Activated T-helper 1 cell treated with anti-CD3 and anti-CD28 coated beads, Interleukin-12 subunit alpha, Interleukin-12 subunit beta, Interleukin-2, Interleukin-4 antibody, amounts not matched to agents 30 ng/mL and 10 ng/mL and 1 ng/mL, durations not matched to agents 14 hours and 24 hours and 36 hours (primary cell): ENCODE results near the gene CACNG3. TPM values are rescaled to one million over a fixed set of nuclear protein-coding genes. Genes with fewer than 3 reads are reported as not detected.

Experiments used
- DNase-seq: peaks from one replicate; pipeline ENCODE4 v3.0.0; 2021; ENCODE audit warnings: low spot score
- H3K27ac Mint-ChIP-seq: one replicate; pipeline ENCODE4 v1.8.0; 2021; ENCODE audit warnings: mild to moderate bottlenecking, mixed read lengths
- H3K27me3 Mint-ChIP-seq: one replicate; pipeline ENCODE4 v1.8.0; 2022; ENCODE audit warnings: mild to moderate bottlenecking, moderate library complexity, mixed read lengths; ENCODE audit not compliant: insufficient read depth
- H3K36me3 Mint-ChIP-seq: one replicate; pipeline ENCODE4 v1.8.0; 2021; ENCODE audit warnings: low read depth, mixed read lengths
- H3K4me1 Mint-ChIP-seq: one replicate; pipeline ENCODE4 v1.8.0; 2021; ENCODE audit warnings: low read depth, mixed read lengths
- H3K4me3 Mint-ChIP-seq: one replicate; pipeline ENCODE4 v1.8.0; 2021; ENCODE audit warnings: mild to moderate bottlenecking, moderate library complexity, mixed read lengths
- H3K9me3 Mint-ChIP-seq: one replicate; pipeline ENCODE4 v1.8.0; 2021; ENCODE audit warnings: mixed read lengths
- intact Hi-C: fragments of 100-400 bp; cut with micrococcal nuclease; formaldehyde crosslinking; loops from one replicate; pipeline ENCODE4 v1.15.1; 2024
- total RNA-seq: library from RNA; stranded (reverse); gene quantifications from 2 replicates; pipeline ENCODE4 v1.2.3, GENCODE V29; 2022

Gene CACNG3
- total RNA-seq, 1 donor from 2014 or later: not detected

- Mint-ChIP-seq H3K9me3 (no peaks in the 10 kb centered on the region), H3K4me3 (no peak overlapping the region), H3K4me1 (peaks cover 7% of the 10 kb centered on the region), H3K36me3 (no peaks in the 10 kb centered on the region), H3K27me3 (peaks cover 2% of the 10 kb centered on the region), H3K27ac (no peak overlapping the region)
- intact Hi-C loops: no loop called here
- no peak for DNase-seq
Measured at GRCh38 chr16:24348545-24349290, 92.6 kb downstream of the CACNG3 start.

- H3K4me1 Mint-ChIP-seq: peaks cover 7% of the 10 kb centered on the region
- intact Hi-C loops: no loop called here
- H3K36me3 Mint-ChIP-seq: no peaks in the 10 kb centered on the region
- H3K9me3 Mint-ChIP-seq: no peaks in the 10 kb centered on the region
- no peak overlapping the region for H3K4me3 Mint-ChIP-seq
- no peak overlapping the region for H3K27ac Mint-ChIP-seq
- peaks cover 2% of the 10 kb centered on the region for H3K27me3 Mint-ChIP-seq
- no peak for DNase-seq
Measured at GRCh38 chr16:24349320-24349719, 93.2 kb downstream of the CACNG3 start.

- H3K4me3 Mint-ChIP-seq: no peak overlapping the region
- no peak overlapping the region for H3K27ac Mint-ChIP-seq
- H3K36me3 Mint-ChIP-seq: no peaks in the 10 kb centered on the region
- H3K9me3 Mint-ChIP-seq: no peaks in the 10 kb centered on the region
- H3K4me1 Mint-ChIP-seq: no peaks in the 10 kb centered on the region
- H3K27me3 Mint-ChIP-seq: peaks cover 2% of the 10 kb centered on the region
- intact Hi-C loops: no loop called here
- DNase-seq: no peak
Measured at GRCh38 chr16:24352746-24353145, 96.6 kb downstream of the CACNG3 start.

DNA sequence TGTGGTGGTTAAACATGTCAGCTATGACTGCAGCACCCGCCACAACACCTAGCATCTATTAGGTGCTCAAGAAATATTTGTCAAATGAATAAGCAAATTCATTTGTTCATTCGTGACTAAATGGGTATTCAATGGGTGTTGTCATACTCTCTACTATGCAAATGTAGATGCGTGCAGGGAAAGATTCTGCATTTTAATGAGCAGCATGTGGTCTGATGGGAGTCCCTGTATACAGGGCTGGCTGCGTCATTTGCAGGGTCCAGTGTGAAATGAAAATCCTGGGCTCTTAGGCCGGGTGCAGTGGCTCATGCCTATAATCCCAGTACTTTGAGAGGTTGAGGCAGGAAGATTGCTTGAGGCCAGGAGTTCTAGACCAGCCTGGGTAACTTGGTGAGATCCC, 97.5 kb downstream of the CACNG3 start:
- Mint-ChIP-seq H3K9me3 (no peaks in the 10 kb centered on the region), H3K36me3 (no peaks in the 10 kb centered on the region), H3K4me1 (no peaks in the 10 kb centered on the region), H3K4me3 (no peak overlapping the region), H3K27ac (no peak overlapping the region), H3K27me3 (peaks cover 2% of the 10 kb centered on the region)
- DNase-seq: no peak
- intact Hi-C loops: no loop called here

- intact Hi-C loops: no loop called here
- H3K4me3 Mint-ChIP-seq: no peak overlapping the region
- no peak overlapping the region for H3K27ac Mint-ChIP-seq
- H3K9me3 Mint-ChIP-seq: no peaks in the 10 kb centered on the region
- no peaks in the 10 kb centered on the region for H3K27me3 Mint-ChIP-seq
- H3K36me3 Mint-ChIP-seq: no peaks in the 10 kb centered on the region
- DNase-seq: no peak
- H3K4me1 Mint-ChIP-seq: no peaks in the 10 kb centered on the region
Measured at GRCh38 chr16:24357511-24357910, 101.4 kb downstream of the CACNG3 start.

DNA sequence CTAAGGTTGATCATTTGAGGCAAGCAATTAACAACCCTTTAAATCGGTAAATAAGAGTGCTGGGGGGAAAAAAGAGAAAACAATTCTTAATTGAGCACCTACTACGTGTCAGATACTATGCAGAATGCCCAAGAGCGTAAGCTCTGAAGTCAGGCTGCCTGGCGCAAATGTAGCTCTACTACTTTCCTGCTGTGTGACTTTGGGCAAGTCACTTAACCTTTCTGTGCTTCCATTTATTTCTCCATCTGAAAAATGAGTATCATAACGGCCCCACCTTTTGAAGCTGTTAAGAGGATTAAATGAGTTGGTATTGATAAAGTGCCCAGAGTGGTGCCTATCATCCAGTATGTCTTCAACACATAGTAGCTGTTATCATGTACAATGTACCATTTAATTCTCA, 102.0 kb downstream of the CACNG3 start:
- intact Hi-C loops: no loop called here
- Mint-ChIP-seq H3K27ac (no peak overlapping the region), H3K27me3 (no peaks in the 10 kb centered on the region), H3K4me3 (no peak overlapping the region), H3K4me1 (no peaks in the 10 kb centered on the region), H3K36me3 (no peaks in the 10 kb centered on the region), H3K9me3 (no peaks in the 10 kb centered on the region)
- DNase-seq: no peak

GRCh38 chr16:24359490-24359889, 103.4 kb downstream of the CACNG3 start:
- Mint-ChIP-seq H3K27me3 (no peaks in the 10 kb centered on the region), H3K9me3 (no peaks in the 10 kb centered on the region), H3K27ac (no peak overlapping the region), H3K36me3 (no peaks in the 10 kb centered on the region), H3K4me1 (no peaks in the 10 kb centered on the region), H3K4me3 (no peak overlapping the region)
- intact Hi-C loops: no loop called here
- DNase-seq: no peak

DNA sequence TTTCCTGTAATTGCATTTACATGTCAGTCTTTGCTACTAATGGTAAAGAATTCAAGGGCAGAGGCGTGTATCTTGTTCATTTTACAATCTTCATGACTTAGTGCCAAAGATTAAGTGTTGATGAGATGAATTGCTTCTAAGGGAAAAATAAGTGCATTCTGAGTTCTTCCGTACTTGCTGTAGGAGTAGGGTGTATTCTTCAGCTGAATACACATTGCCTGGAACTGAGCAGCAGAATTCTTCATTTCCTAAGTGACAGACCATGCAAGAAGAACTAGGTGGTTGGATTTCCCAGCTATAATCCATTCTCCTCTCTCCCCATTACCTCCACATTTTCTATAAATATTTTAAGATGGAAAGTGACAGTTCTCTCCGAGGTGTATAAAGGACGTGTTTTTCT, 104.8 kb downstream of the CACNG3 start:
- intact Hi-C loops: no loop called here
- no peaks in the 10 kb centered on the region for H3K4me1 Mint-ChIP-seq
- H3K27ac Mint-ChIP-seq: no peak overlapping the region

GRCh38 chr16:24364596-24364995, 108.5 kb downstream of the CACNG3 start:
- Mint-ChIP-seq H3K36me3 (no peaks in the 10 kb centered on the region), H3K27me3 (peaks cover 2% of the 10 kb centered on the region), H3K9me3 (no peaks in the 10 kb centered on the region), H3K4me1 (no peaks in the 10 kb centered on the region), H3K27ac (no peak overlapping the region), H3K4me3 (no peak overlapping the region)
- intact Hi-C loops: no loop called here
- no peak for DNase-seq

More for the DNA sequence above, 104.8 kb downstream of the CACNG3 start:
- Mint-ChIP-seq H3K27me3 (no peaks in the 10 kb centered on the region), H3K4me3 (no peak overlapping the region), H3K9me3 (no peaks in the 10 kb centered on the region), H3K36me3 (no peaks in the 10 kb centered on the region)
- no peak for DNase-seq

- no peak overlapping the region for H3K4me3 Mint-ChIP-seq
- no peak for DNase-seq
- H3K36me3 Mint-ChIP-seq: no peaks in the 10 kb centered on the region
- no peaks in the 10 kb centered on the region for H3K4me1 Mint-ChIP-seq
- peaks cover 2% of the 10 kb centered on the region for H3K27me3 Mint-ChIP-seq
- intact Hi-C loops: no loop called here
- H3K27ac Mint-ChIP-seq: no peak overlapping the region
- H3K9me3 Mint-ChIP-seq: no peaks in the 10 kb centered on the region
Measured at GRCh38 chr16:24367186-24367710, 111.1 kb downstream of the CACNG3 start.

DNA sequence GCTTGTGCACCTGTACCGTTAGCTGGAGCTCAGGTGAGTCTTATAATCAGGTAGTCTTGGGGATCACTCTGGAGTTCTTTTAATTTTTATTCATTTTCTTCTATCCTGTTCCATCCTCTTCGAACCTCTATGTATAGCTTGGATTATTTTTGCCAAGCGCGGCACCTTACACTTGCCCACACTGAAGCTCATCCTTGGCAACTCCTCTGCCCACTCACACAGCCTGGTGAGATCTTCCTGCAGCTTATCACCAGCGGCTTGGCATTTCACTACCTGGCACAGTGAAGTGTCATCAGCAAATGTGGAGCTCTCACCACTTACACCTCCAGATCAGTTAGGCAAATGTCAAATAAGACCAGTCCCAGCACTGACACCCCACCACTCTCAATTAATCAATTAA, 116.7 kb downstream of the CACNG3 start:
- no peak for DNase-seq
- Mint-ChIP-seq H3K4me3 (no peak overlapping the region), H3K36me3 (no peaks in the 10 kb centered on the region), H3K4me1 (no peaks in the 10 kb centered on the region), H3K27me3 (peaks cover 2% of the 10 kb centered on the region), H3K9me3 (peaks cover 4% of the 10 kb centered on the region), H3K27ac (no peak overlapping the region)
- intact Hi-C loops: no loop called here

DNA sequence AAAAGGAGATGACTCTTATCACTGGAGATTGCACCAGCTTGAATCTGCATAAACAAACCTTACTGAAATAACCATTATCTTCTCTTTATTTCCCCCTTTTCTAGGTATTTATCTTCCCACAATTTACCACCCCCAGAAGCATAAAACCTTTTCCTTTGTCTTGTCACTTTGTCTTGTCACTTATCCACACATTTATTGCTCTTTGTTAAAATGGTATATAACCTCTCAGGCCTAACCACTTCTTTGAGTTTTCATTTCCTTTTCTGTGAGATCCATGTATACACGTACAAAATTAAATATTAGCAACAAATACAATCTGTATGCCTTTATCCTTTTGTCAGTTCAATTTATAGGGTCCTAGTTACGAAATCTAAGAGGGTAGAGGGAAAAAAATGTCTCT, 122.9 kb downstream of the CACNG3 start:
- no peak overlapping the region for H3K27ac Mint-ChIP-seq
- H3K9me3 Mint-ChIP-seq: peaks cover 35% of the 10 kb centered on the region
- no peaks in the 10 kb centered on the region for H3K4me1 Mint-ChIP-seq
- no peak overlapping the region for H3K4me3 Mint-ChIP-seq
- DNase-seq: no peak
- H3K27me3 Mint-ChIP-seq: peaks cover 2% of the 10 kb centered on the region
- intact Hi-C loops: no loop called here
- no peaks in the 10 kb centered on the region for H3K36me3 Mint-ChIP-seq

GRCh38 chr16:24381470-24382118, 125.5 kb downstream of the CACNG3 start:
- H3K4me1 Mint-ChIP-seq: no peaks in the 10 kb centered on the region
- H3K4me3 Mint-ChIP-seq: no peak overlapping the region
- no peak for DNase-seq
- intact Hi-C loops: no loop called here
- H3K27me3 Mint-ChIP-seq: peaks cover 2% of the 10 kb centered on the region
- H3K36me3 Mint-ChIP-seq: no peaks in the 10 kb centered on the region
- peaks cover 35% of the 10 kb centered on the region for H3K9me3 Mint-ChIP-seq
- no peak overlapping the region for H3K27ac Mint-ChIP-seq
